SK-N-SH (cell line): ENCODE measurements around the gene KCNK6. TPM values are rescaled to one million over a fixed set of nuclear protein-coding genes. Genes with fewer than 3 reads are reported as not detected.
A peak's percentile ranks its signal among the peaks of the same experiment; 100 is the strongest.
"Not testable (repeated sequence)": the region's sequence is repeated elsewhere in the genome, so short reads cannot be mapped to it uniquely, and the experiment has no call there.

Experiments
- CTCF ChIA-PET: fragments of 300-600, 350-600 bp; formaldehyde crosslinking; extraction: SDS; loops from one replicate; lab custom pipeline; 2021; lab: Yijun Ruan, JAX
- POLR2A ChIA-PET: fragments of 350-600 bp; sonication (Branson Sonifier 250); formaldehyde crosslinking; extraction: SDS; loops from one replicate; lab custom pipeline; 2020; ENCODE audit warnings: antibody characterized with exemption, inconsistent platforms; lab: Yijun Ruan, JAX
- DNase-seq: peaks from one replicate; pipeline ENCODE4 v3.0.0; 2012
- H2AFZ ChIP-seq: fragments of 200-600 bp; sonication (generic); 2 replicates; pipeline ENCODE4 v1.8.1; 2016; ENCODE audit warnings: antibody characterized with exemption, mild to moderate bottlenecking, low read depth
- H3F3A ChIP-seq: fragments of 200-600 bp; sonication (generic); replicated peaks from 2 replicates; pipeline ENCODE3; 2016; ENCODE audit warnings: antibody characterized with exemption, mild to moderate bottlenecking; ENCODE audit not compliant: insufficient read depth
- H3K27ac ChIP-seq, 2 experiments: fragments of 200-500 bp in 1 of 2; fragments of 200-600 bp in 1 of 2; sonication (Bioruptor generic) in 1 of 2; sonication (generic), shearing (Covaris generic) in 1 of 2; 2 replicates each; pipeline versions ENCODE4 v1.5.1 to v1.6.1; 2014 to 2016; ENCODE audit warnings: low read depth in 2 of 2, inconsistent platforms in 1 of 2, low read length in 1 of 2, mild to moderate bottlenecking in 1 of 2, mixed read lengths in 1 of 2
- H3K27me3 ChIP-seq: fragments of 200-600 bp; sonication (generic), shearing (Covaris generic); 2 replicates; pipeline ENCODE4 v1.6.1; 2016; ENCODE audit warnings: mixed run types; ENCODE audit not compliant: insufficient read depth
- H3K36me3 ChIP-seq, 2 experiments: fragments of 200-500 bp in 1 of 2; fragments of 200-600 bp in 1 of 2; sonication (Bioruptor generic) in 1 of 2; sonication (generic) in 1 of 2; replicated peaks in 1 of 2; 2 replicates each; pipeline versions ENCODE3 to v1.5.1; 2014 to 2016; ENCODE audit warnings: low read length in 1 of 2, mild to moderate bottlenecking in 1 of 2; ENCODE audit not compliant: insufficient read depth in 2 of 2, control insufficient read depth in 1 of 2
- H3K4me1 ChIP-seq, 2 experiments: fragments of 200-500 bp in 1 of 2; fragments of 200-600 bp in 1 of 2; sonication (Bioruptor generic) in 1 of 2; sonication (generic), shearing (Covaris generic) in 1 of 2; 2 replicates each; pipeline versions ENCODE4 v1.5.1 to v1.6.1; 2014 to 2016; ENCODE audit warnings: low read depth in 1 of 2, low read length in 1 of 2, mixed run types in 1 of 2; ENCODE audit not compliant: insufficient read depth in 2 of 2, control insufficient read depth in 1 of 2
- H3K4me2 ChIP-seq: fragments of 200-600 bp; sonication (generic), shearing (Covaris generic); 2 replicates; pipeline ENCODE4 v1.6.1; 2017; ENCODE audit warnings: mixed run types
- H3K4me3 ChIP-seq, 2 experiments: fragments of 200-500 bp in 1 of 2; fragments of 200-600 bp in 1 of 2; sonication (Bioruptor generic) in 1 of 2; sonication (generic), shearing (Covaris generic) in 1 of 2; 2 replicates each; pipeline versions ENCODE4 v1.5.1 to v1.8.1; 2014 to 2016; ENCODE audit warnings: low read depth in 2 of 2, inconsistent platforms in 1 of 2, low read length in 1 of 2, mild to moderate bottlenecking in 1 of 2, mixed read lengths in 1 of 2, moderate library complexity in 1 of 2
- H3K79me2 ChIP-seq: fragments of 200-600 bp; sonication (generic); 2 replicates; pipeline ENCODE4 v1.8.1; 2017; ENCODE audit warnings: mild to moderate bottlenecking; ENCODE audit not compliant: insufficient read depth
- H3K9ac ChIP-seq: fragments of 200-600 bp; sonication (generic); 2 replicates; pipeline ENCODE4 v1.6.1; 2017; ENCODE audit warnings: mixed run types
- H3K9me2 ChIP-seq: fragments of 200-600 bp; sonication (generic); 2 replicates; pipeline ENCODE4 v1.6.1; 2017; ENCODE audit warnings: mixed run types
- H3K9me3 ChIP-seq: fragments of 200-600 bp; sonication (generic); 2 replicates; pipeline ENCODE4 v1.6.1; 2017; ENCODE audit warnings: mixed run types, mild to moderate bottlenecking, moderate library complexity
- H4K20me1 ChIP-seq: fragments of 200-600 bp; sonication (generic); 2 replicates; pipeline ENCODE4 v1.6.1; 2017; ENCODE audit warnings: mild to moderate bottlenecking, mixed run types; ENCODE audit not compliant: insufficient read depth
- FOXJ3 ChIP-seq: sonication (generic); formaldehyde crosslinking; IDR thresholded peaks from 2 replicates; pipeline ENCODE4 v1.5.1; 2020; ENCODE audit warnings: mild to moderate bottlenecking, missing genetic modification reagents
- FOXM1 ChIP-seq: IDR thresholded peaks from 2 replicates; pipeline ENCODE4 v1.4.0; 2012; ENCODE audit warnings: low read depth, mild to moderate bottlenecking
- GABPA ChIP-seq: IDR thresholded peaks from 2 replicates; pipeline ENCODE4 v1.4.0; 2012; ENCODE audit warnings: low read depth, mild to moderate bottlenecking
- GATA2 ChIP-seq: sonication (generic); formaldehyde crosslinking; IDR thresholded peaks from 2 replicates; pipeline ENCODE4 v1.5.0; 2020; ENCODE audit warnings: mild to moderate bottlenecking, missing genetic modification reagents
- IRF3 ChIP-seq: fragments of 150-350 bp; IDR thresholded peaks from 2 replicates; pipeline ENCODE4 v1.6.1; 2016; ENCODE audit warnings: mild to moderate bottlenecking, low read depth, low read length
- JUND ChIP-seq: IDR thresholded peaks from 2 replicates; pipeline ENCODE4 v1.4.0; 2012
- PBX3 ChIP-seq: IDR thresholded peaks from 2 replicates; pipeline ENCODE4; 2012
- RCOR1 ChIP-seq: fragments of 150-350 bp; IDR thresholded peaks from 2 replicates; pipeline ENCODE4 v1.6.1; 2017; ENCODE audit warnings: antibody characterized with exemption, low read length
- RFX5 ChIP-seq: IDR thresholded peaks from 2 replicates; pipeline ENCODE4 v1.6.1; 2012; ENCODE audit warnings: mild to moderate bottlenecking, improper control_type of control experiment, low read length
- SIN3A ChIP-seq: IDR thresholded peaks from 2 replicates; pipeline ENCODE4 v1.6.1; 2012; ENCODE audit warnings: low read depth, mild to moderate bottlenecking, low read length, moderate library complexity, borderline replicate concordance
- TEAD4 ChIP-seq: IDR thresholded peaks from 2 replicates; pipeline ENCODE4 v1.4.0; 2012; ENCODE audit warnings: mild to moderate bottlenecking, borderline replicate concordance; ENCODE audit not compliant: insufficient read depth
- USF2 ChIP-seq: fragments of 150-350 bp; IDR thresholded peaks from 2 replicates; pipeline ENCODE4 v1.6.1; 2017; ENCODE audit warnings: antibody characterized with exemption, low read length, low read depth, borderline replicate concordance
- YY1 ChIP-seq: IDR thresholded peaks from 2 replicates; pipeline ENCODE4 v1.4.0; 2012; ENCODE audit warnings: low read depth, mild to moderate bottlenecking
- ZBTB33 ChIP-seq: IDR thresholded peaks from 2 replicates; pipeline ENCODE4 v1.4.0; 2012; ENCODE audit warnings: low read depth, borderline replicate concordance
- WGBS: methylation state at CpG from one replicate; pipeline ENCODE4 v1.1.6; 2017; ENCODE audit warnings: low lambda C conversion rate; 5-methylcytosine and 5-hydroxymethylcytosine counted together
- polyA plus RNA-seq, 3 experiments: library from polyadenylated mRNA; depleted of rRNA; stranded (reverse); fragments of >200 nt; gene quantifications; 2 replicates each; pipeline ENCODE4 v1.2.3, GENCODE V29; 2012

KCNK6 gene
- polyA plus RNA-seq, 1 of the 3 experiments (the other 2 are of a cell fraction) = 0.26 TPM

GRCh38 chr19:38339011-38339410, 19.4 kb downstream of the KCNK6 start:
- TF ChIP-seq GATA2 (CRISPR knock-in tag) = peak; percentile 23
- not testable (repeated sequence) for H2AFZ ChIP-seq, H3K9me2 ChIP-seq, H3K27me3 ChIP-seq, H3K79me2 ChIP-seq, H3F3A ChIP-seq, H3K4me2 ChIP-seq, H3K36me3 ChIP-seq, H3K4me3 ChIP-seq, H4K20me1 ChIP-seq, H3K9me3 ChIP-seq, DNase-seq, H3K9ac ChIP-seq, H3K27ac ChIP-seq, H3K4me1 ChIP-seq
- CTCF ChIA-PET = interaction anchor here (1.8 kb wide), 2 partner anchors 95 to 197 kb away, joined by 4 to 6 read pairs; no protein-coding TSS in a partner anchor
- 62% methylated on average over 4 of the region's 4 CpGs for WGBS
- POLR2A ChIA-PET = interaction anchor here (1.2 kb wide), 1 partner anchor 23 kb away, joined by 3 read pairs; no protein-coding TSS in a partner anchor

- no peak for DNase-seq
- Histone ChIP-seq H3F3A (peaks cover 2% of the 10 kb centered on the region), H3K9me2 (no peaks in the 10 kb centered on the region), H3K27me3 (no peaks in the 10 kb centered on the region), H3K36me3 (no peaks in the 10 kb centered on the region), H3K27ac (no peak overlapping the region), H3K9me3 (no peaks in the 10 kb centered on the region), H4K20me1 (no peaks in the 10 kb centered on the region)
- WGBS = 86% methylated on average over 2 of the region's 2 CpGs
- POLR2A ChIA-PET = no interaction called here
- no peak for TF ChIP-seq RCOR1
- TF ChIP-seq SIN3A = no peak
- TF ChIP-seq GABPA = no peak
- no peak for TF ChIP-seq FOXJ3
- no peak for TF ChIP-seq RFX5
- TF ChIP-seq FOXM1 = no peak
- TF ChIP-seq IRF3 = no peak
- no peak for TF ChIP-seq USF2
- TF ChIP-seq PBX3 = no peak
- no peak for TF ChIP-seq TEAD4
- no peak for TF ChIP-seq JUND
- TF ChIP-seq ZBTB33 = no peak
- TF ChIP-seq YY1 = no peak
- TF ChIP-seq, all 33 proteins: peak for 0
- H3K79me2 ChIP-seq = no peaks in the 10 kb centered on the region
- no peak overlapping the region for H3K4me2 ChIP-seq
- H3K4me3 ChIP-seq = no peak overlapping the region
- H3K9ac ChIP-seq = no peak overlapping the region
- CTCF ChIA-PET = no interaction called here
- H3K4me1 ChIP-seq = peaks cover 0 to 8% of the 10 kb centered on the region in 2 experiments; a peak in 1 of 4 replicates
- H2AFZ ChIP-seq = no peak overlapping the region
These were observed 21.3 kb downstream of the KCNK6 start for GRCh38 chr19:38340927-38341326.
